Fibroblast of pulmonary artery (primary cell): Measurements from ENCODE around the gene KCNK1.

Source experiments
- DNase-seq: peaks from one replicate; pipeline ENCODE4 v3.0.0-alpha.2; 2010; ENCODE audit warnings: low read depth
- H3K4me3 ChIP-seq: replicated peaks from 2 replicates; pipeline ENCODE4 v1.5.1; 2011; ENCODE audit warnings: low read depth, mild to moderate bottlenecking, control low read depth, low read length, moderate library complexity
- CTCF ChIP-seq: IDR thresholded peaks from 2 replicates; pipeline ENCODE4 v1.5.1; 2011; ENCODE audit warnings: mild to moderate bottlenecking, control low read depth, low read length, inconsistent platforms; ENCODE audit errors: missing control alignments

Gene KCNK1

GRCh38 chr1:233624289-233624688, 10.4 kb downstream of the KCNK1 start:
- DNase-seq = no peak
- no peak for TF ChIP-seq CTCF
- no peak overlapping the region for H3K4me3 ChIP-seq

- DNase-seq = no peak
- H3K4me3 ChIP-seq = no peak overlapping the region
- TF ChIP-seq CTCF = no peak
Observed at GRCh38 chr1:233625087-233625486, 11.2 kb downstream of the KCNK1 start.

GRCh38 chr1:233625510-233625981, 11.6 kb downstream of the KCNK1 start:
- DNase-seq = no peak
- H3K4me3 ChIP-seq = no peak overlapping the region
- TF ChIP-seq CTCF = no peak

- TF ChIP-seq CTCF = no peak
- H3K4me3 ChIP-seq = no peak overlapping the region
- DNase-seq = no peak
Observed at GRCh38 chr1:233627376-233627775, 13.5 kb downstream of the KCNK1 start.

GRCh38 chr1:233627823-233628222, 13.9 kb downstream of the KCNK1 start:
- no peak for TF ChIP-seq CTCF
- no peak for DNase-seq
- no peak overlapping the region for H3K4me3 ChIP-seq

GRCh38 chr1:233629305-233629935, 15.5 kb downstream of the KCNK1 start:
- H3K4me3 ChIP-seq = no peak overlapping the region
- TF ChIP-seq CTCF = no peak
- DNase-seq = no peak

- TF ChIP-seq CTCF = no peak
- H3K4me3 ChIP-seq = no peak overlapping the region
- no peak for DNase-seq
Observed at GRCh38 chr1:233631810-233632405, 18.0 kb downstream of the KCNK1 start.
